COLO668 (cell line): Measurements from ENCODE around the gene P4HA3.
"Not testable (repeated sequence)": the region's sequence is repeated elsewhere in the genome, so short reads cannot be mapped to it uniquely, and the experiment has no call there.

Experiments used
- DNase-seq: peaks from one replicate; lab custom pipeline; 2025; ENCODE audit not compliant: unreplicated experiment; lab: John Stamatoyannopoulos, UW

P4HA3 gene

DNA sequence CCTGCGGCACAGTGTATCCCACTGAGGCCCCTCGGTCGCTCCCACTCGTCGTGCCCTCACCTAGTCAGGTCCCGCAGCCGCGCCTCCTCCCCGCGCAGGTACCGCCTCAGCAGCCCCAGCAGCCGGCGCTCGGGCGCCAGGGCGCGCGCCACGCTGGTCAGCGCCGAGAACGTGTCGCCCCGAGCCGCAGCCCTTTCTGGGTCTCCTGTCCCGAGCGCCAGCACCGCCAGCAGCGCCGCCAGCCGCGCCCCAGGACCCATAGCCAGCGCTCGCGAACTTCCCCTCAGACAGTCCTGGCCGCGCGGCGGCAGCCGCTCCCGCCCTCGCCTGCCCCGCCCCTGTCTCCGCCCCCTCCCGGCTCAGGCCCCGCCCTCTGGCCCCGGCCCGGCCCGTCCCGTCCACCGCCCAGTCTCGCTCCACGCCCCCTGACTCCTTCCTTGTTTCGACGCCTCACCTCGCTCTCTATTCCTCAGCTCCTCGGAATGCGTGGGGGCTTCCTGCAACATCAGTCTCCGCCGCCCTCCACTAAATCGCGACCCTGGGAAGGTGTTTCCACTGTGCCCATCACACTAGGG, at the start of gene P4HA3:
P4HA3 (minus strand) TSS at position 289 of the 575 bp plus-strand sequence; CDS start at position 260, 29 bp downstream.
- peak; percentile 61 for DNase-seq

DNA sequence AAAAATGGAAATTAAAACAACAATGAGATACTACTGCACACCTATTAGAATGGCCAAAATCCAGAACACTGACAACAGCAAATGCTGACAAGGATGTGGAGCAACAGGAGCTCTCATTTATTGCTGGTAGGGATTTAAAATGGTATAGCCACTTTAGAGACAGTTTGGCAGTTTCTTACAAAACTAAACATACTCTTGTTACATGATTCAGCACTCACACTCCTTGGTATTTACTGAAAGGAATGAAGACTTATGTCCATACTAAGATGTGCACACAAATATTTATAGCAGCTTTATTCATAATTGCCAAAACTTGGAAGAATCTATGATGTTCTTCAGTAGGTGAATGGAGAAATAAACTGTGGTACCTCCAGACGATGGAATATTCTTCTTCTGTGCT, 46.0 kb upstream of the P4HA3 start:
- DNase-seq: no peak

DNA sequence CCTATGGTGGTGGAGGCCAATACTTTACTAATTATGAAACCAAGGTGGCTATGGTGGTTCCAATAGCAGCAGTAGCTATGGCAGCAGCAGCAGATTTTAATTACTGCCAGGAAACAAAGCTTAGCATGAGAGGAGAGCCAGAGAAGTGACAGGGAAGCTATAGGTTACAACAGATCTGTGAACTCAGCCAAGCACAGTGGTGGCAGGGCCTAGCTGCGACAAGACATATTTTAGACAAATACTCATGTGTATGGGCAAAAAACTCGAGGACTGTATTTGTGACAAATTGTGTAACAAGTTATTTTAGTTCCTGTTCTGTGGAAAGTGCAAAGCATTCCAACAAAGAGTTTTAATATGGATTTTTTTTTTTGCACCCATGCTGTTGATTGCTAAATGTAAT, 44.2 kb upstream of the P4HA3 start:
- no peak for DNase-seq

DNA sequence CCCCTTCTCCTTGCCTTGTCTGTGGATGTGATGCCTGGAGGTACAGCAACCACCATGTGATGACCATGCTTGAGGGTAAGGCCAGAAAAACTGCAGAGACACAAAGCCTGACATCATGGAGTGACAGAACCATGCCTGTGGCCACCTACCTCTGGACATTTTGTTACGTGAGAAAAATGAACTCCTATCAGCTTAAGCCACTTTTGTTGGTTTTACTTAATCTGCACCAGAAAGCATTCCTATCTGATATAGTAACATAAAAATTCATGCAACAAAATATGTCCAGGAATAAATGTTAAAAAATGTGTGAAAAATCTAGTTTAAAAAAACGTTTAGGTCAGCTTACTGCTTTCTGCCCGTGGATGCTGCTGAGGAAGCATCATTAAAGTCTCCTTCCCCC, 42.6 kb upstream of the P4HA3 start:
- no peak for DNase-seq

DNA sequence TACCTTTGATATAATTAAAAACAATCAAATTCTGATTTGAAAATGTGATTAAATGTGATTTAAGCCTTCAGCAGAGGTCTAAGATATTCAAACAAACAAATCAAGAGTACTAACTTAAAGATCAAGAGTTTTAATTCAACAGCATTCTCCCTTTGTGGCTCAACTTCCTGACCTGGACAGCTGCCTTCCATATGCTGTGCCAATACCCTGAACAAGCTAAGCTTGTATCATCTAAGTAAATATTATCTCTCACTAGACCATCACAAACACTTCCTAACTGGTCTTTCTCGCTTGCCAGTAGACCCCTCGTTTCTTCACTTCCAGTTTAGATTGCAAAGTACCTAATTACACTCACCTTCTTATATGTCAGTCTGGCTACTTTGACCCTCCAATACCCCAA, 35.9 kb upstream of the P4HA3 start:
- DNase-seq: no peak

DNA sequence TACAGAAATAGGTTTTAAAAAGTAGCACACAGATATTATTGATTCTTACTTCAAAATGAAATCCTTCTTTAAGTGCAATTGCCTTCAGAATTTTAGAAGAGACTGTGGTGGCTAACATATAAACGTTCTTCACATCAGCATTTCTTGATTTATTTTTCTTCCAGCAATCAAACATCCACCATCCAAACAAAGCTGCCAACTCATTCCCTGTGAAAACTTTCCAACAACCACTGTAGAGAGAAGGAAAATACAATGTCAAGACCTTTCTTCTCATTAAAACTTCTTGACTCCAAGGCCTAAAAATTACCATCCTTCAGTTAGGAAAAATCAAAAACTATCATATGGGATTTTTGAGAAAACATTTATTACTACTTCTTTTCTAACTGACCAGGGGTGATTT, 34.0 kb upstream of the P4HA3 start:
- DNase-seq: no peak

DNA sequence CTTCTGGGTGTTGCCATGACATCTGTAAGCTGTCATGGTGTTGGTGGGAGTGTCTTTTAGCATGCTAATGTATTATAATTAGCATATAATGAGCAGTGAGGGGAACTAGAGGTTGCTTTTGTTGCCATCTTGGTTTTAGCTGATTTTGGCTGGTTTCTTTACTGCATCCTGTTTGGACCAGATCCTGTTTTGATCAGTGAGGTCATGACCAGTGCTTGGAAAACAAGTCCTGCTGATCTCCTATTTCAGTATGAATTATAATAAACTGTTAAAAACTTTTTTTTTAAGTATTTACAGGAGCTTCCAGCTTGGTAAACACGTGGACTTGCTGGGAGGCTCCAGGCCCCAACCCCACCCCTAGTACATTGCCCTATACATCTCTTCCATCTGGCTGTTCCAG, 30.5 kb upstream of the P4HA3 start:
- DNase-seq: no peak

DNA sequence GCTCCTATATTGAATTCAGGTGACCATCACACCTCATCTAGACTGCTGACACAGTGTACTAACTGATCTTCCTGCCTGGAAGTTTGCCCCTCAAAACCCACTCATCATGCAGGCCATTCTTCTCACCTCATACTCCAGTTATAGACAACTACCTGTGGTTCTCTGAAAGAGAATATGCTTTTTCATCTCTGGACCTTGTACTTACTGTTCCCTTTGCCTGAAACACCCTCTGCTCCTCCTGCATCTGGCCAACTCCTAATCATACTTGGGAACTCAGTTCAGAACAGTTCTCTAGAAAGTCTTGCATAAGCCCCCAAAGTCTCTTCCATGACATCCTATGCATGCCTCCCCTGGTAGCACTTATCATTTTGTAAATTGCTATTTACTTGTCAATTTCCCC, 28.2 kb upstream of the P4HA3 start:
- no peak for DNase-seq

DNA sequence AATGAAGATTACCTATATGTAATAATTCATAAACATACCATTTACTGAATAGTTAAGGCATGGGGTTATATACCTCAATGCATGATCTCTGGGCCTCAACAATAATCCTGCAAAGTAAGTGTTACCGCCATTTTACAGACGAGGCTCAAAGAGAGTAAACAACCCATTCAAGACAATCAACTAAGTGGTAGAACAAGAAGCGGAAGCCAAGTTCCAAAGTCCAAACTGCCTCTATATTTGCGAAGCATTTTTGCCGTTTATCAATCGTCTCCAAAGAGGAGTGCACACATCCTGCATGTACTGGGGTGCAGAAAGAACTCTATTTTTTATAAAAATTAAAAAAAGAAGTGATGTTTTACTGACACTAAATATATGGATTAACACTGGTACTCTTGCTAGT, 27.5 kb upstream of the P4HA3 start:
- no peak for DNase-seq

DNA sequence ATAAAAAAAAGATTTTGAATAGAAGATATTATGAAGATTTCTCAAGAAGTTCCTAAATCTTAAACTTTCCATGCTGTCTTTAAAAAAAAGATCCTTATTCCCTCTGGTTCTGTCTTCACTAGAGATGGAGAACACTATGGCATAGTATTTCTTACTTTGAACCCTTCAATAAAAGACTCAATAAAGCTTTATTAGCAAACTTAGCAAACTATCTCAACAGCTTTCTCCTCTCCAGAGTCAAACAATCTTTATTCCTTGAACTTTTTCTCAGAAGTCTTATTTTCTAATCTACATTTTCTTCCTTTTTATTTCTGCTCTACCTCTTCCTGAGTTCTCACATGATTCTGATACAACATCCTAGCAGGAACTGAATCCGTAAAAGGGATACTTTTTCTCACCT, 21.8 kb upstream of the P4HA3 start:
- no peak for DNase-seq

DNA sequence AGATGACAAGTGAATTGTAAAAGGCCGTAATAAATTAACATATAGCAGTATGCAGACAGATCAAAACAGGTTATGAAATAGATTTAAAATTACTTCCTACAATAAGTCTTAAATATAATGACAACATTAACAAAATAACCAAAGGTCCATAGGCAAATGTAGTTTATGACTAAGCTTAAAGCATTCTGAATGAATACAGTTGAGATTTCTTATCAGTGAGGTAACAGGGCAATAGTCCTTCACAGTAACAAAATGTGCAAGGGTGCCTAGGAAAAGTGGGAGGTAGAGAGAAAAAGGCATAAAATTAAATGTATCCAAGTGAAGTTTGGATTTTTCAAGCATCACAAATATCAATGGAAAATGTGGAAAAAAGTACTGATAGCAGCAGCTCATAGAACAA, 20.9 kb upstream of the P4HA3 start:
- no peak for DNase-seq

DNA sequence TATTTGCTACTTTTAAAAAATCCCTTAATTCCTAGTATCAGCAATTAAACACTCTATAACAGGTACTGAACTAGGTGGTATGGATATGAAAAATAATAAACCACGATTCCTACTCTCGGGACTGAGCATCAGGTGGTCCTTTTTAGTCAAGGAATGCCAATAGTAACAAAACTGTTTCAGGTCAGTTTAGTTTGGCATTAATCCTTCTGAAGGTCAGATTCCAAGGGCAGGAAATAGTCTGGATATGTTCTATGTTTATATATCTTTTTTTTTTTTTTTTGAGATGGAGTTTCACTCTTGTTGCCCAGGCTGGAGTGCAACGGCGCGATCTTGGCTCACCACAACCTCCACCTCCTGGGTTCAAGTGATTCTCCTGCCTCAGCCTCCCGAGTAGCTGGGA, 19.6 kb upstream of the P4HA3 start:
- DNase-seq: not testable (repeated sequence)

DNA sequence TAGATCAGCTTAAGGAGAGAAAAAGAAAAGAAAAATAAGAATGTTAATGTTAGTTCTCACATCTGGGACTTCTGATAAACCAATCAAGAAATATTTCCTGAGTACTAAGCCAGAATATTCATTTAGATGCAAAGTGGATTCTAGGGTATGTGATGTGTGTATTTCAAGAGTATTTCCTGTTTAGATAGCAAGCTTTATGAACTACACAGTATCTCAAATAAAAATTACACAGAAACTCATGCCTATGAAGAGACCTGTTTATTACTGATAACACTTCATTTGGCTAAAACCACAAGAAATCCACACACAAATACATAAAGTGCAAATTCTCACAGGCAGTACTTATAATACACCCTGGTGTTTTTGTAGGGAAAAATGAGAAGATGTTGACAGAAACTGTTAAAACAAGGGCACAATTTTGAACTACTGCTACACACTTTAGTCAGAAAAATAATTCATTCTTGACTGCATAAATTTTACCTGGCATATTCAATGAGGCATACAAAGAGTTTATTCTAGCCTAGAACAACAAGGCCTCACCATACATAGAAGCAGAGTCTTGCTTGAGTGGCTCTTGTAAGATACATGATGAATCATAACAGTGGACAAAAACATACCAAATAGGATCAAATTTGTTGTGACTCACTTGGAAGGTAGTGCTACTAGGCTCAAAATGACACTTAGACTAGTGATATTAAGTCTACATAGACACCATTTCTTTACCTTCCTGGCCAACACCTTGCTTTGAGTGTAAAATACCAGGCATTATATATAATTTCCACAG, 18.8 kb upstream of the P4HA3 start:
- DNase-seq: no peak

DNA sequence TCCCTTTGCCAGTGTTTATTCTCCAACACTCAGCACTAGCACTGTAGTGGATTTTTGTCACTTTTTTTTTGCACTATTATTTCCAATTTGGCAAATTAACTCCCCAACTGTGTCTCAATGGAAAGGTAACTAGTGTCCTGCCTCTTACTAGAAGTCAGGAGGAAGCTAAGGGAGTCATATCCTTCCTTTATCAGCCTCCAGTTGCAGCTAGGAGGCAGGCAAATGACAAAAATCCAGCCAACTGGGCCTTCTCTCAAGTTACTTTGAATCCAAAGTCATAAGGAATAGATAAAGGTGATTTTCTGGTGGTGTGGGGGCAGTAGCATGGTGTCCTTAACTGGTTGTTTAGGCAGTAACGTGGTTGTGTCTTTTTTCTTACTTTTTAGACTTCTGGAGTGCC, 15.6 kb upstream of the P4HA3 start:
- DNase-seq: no peak

DNA sequence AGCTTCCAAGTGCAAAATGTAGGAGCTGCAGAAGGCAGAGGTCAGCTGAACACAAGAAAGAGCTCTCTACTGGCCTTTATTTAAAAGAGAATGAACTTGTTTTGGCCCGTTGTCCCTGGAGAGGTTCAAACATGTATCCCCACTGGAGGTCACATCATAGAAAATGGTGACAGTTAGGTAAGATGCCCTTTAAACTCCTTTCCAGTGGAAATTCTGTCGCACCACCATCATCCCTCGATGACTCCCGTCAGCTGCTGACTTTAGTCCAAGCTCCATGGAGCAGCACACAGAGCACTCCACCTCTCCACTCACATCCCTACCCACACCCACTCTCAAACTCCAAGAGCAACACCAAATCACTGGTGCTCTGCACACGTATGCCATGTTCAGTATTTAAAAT, 15.2 kb upstream of the P4HA3 start:
- no peak for DNase-seq

DNA sequence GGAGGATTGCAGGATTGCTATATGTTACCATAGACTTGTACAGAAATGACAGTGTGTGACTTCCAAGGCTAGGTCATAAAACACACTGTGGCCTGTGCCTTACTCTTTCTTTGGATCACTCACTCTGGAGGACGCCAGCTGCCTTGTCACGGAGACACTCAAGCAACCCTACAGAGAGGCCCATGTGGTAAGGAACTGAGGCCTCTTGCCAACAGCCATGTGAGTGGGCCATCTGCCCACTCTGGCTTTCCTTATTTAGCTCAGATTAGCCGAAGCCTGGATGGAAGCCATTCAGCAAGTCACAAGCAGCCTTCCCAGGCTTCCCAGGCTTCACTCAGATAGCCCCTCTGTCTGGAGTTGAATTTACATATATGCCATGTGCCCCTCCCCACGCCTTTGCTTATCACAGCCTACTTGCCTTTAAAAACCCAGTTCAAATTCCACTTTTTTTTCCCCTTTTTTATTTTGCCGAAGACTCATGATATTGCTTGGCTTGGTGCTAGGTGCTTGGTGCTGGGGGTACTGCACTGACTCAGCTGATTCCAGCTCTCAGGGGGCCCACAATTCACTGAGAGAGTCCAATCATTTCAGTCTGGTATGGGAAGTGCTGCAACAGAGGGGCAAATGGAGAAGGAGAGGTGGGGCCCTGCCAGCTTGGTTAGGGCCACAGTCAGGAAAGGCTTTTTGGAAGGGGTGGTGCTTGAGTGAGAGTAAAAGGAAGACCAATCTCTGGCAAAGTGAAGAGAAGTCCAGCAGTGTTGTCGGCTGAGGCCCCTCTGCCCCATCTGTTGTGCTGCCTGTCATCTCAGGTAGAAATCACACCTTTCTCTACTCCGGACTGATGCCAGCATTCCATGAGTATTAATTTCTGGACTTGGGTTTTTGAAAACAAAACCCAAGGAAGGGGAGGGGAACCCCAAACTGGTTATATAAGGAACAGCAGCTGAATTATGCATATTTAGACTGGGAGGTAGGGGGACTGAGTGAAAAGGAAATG, 14.5 kb upstream of the P4HA3 start:
- no peak for DNase-seq

DNA sequence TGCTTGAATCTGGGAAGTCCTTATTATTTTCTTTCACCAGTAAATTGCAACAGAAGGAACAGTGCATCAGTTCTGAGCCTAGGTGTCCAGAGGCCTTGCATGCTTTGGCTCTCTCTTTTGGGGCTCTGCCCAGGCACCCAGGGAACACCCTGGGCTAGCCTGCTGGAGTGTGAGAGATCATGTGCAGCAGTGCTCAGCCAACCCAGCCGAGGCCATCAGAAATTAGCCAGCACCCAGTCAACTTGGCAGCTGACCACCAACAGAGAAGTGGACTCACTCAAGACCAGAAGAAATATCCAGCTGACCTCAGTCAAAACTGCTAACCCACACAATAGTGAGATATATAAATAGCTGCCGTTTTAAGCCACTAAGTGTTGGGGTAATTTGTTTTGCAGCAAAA, 11.2 kb upstream of the P4HA3 start:
- no peak for DNase-seq

DNA sequence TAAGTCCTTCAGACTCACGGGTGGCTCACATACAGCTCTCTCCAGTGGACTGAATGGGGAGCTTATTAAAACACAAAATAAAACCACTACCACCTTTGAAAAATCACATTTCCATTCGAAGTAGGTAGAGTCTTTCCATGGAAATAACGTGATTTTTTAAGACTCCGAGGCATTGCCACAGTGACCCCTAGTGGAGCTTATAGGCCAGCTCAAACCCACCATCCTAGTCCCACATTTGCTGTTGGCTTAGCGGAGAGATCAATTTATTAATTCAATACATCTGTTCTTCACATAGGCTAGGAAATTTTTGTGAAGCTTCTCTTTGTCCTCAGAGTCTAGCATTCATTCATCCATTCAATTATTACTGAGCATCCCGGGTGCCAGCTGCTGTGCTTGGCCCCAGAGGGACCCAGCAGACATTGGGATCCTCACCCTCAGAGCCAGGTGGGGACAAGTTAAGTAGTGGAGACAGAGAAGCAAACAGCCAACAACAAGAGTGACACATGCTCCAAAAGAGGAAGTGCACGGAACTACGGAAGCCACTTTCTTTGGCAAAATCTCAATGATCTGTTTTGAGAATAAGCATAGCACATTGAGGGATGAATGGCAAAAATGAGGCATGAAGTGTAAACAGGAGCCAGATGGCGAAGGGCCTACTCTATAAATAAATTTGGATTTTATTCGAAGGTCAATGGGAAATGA, 10.2 kb upstream of the P4HA3 start:
- DNase-seq: peak; percentile 8

DNA sequence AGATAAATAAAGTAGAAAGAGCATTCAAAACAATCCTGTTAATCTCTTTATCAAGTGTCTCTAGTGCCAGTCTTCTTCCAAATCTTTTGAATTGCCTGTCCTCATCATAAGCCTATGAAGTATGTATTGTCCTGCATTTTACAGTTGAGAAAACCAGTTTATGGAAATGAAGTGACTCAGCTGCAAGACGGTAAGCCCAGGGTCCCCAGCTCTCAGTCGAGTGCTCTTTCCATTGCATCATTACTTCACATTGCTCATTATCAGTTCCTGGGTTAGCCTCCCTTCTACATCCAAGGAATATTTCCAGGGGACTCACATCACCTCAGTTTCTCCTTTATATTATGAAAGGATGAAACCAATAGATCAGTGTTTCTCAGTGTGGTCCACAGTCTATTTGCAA, 9.1 kb upstream of the P4HA3 start:
- DNase-seq: no peak

DNA sequence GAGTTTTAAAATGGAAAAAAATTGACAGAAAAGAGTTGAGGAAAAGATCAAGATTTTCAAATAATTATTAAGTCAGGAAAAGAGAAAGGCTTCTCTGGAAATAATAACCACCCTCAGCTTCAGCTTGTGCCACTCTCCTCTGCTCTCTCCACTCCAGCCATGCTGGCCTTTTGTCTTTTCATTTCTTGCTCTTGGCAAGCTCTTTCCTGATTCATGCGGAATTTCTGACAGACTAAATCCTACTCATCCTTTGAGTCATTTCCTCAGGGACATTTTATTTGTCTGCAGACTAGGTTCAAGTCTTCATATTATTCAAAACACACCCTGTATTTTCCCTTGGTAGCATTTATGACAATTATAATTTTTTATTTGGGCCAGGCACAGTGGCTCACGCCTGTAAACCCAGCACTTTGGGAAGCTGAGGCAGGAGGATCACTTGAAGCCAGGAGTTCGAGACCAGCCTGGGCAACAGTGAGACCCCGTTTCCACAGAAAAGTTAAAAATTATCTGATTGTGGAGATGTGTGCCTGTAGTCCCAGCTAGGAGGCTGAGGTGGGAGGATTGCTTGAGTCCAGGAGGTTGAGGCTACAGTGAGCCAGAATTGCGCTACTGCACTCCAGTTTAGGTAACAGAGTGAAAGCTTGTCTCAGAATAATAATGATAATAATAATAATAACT, 7.8 kb upstream of the P4HA3 start:
- no peak for DNase-seq
